Spleen (tissue), 11 donors: ENCODE measurements around the gene ERMP1. TPM values are rescaled to one million over a fixed set of nuclear protein-coding genes. Genes with fewer than 3 reads are reported as not detected.

Experiments used
- DNase-seq: peaks from one replicate; pipeline ENCODE4 v3.0.0-alpha.2; 2020
- H3K27ac ChIP-seq, 8 donors: fragments of 200-600 bp; sonication (generic) in 7 of 8; 1 replicate in 4 of 8; 2 replicates in 4 of 8; pipeline versions ENCODE4 v1.5.0 to v1.8.0; 2016 to 2021; ENCODE audit warnings: inconsistent platforms in 4 of 8, mild to moderate bottlenecking in 4 of 8, moderate library complexity in 1 of 8
- H3K27me3 ChIP-seq, 7 donors: fragments of 200-600 bp; sonication (generic) in 6 of 7; replicated peaks in 1 of 7; 1 replicate in 4 of 7; 2 replicates in 3 of 7; pipeline versions ENCODE4 v1.5.0 to v1.8.0; 2016 to 2021; ENCODE audit warnings: inconsistent platforms in 3 of 7, mild to moderate bottlenecking in 1 of 7
- H3K36me3 ChIP-seq, 6 donors: fragments of 200-600 bp; sonication (generic) in 5 of 6; 1 replicate in 4 of 6; 2 replicates in 2 of 6; pipeline versions ENCODE4 v1.5.0 to v1.8.0; 2016 to 2021; ENCODE audit warnings: inconsistent platforms in 2 of 6
- H3K4me1 ChIP-seq, 6 donors: fragments of 200-600 bp; sonication (generic) in 5 of 6; 1 replicate in 3 of 6; 2 replicates in 3 of 6; pipeline versions ENCODE4 v1.5.0 to v1.8.0; 2016 to 2021; ENCODE audit warnings: inconsistent platforms in 3 of 6
- H3K4me3 ChIP-seq, 8 donors: fragments of 200-600 bp; sonication (generic) in 7 of 8; 1 replicate in 4 of 8; 2 replicates in 4 of 8; pipeline versions ENCODE4 v1.5.0 to v1.8.0; 2016 to 2021; ENCODE audit warnings: inconsistent platforms in 4 of 8, mild to moderate bottlenecking in 4 of 8, moderate library complexity in 2 of 8
- H3K9me3 ChIP-seq, 8 donors: fragments of 200-600 bp; sonication (generic) in 7 of 8; 1 replicate in 4 of 8; 2 replicates in 4 of 8; pipeline versions ENCODE4 v1.5.0 to v1.8.0; 2016 to 2021; ENCODE audit warnings: inconsistent platforms in 4 of 8
- CTCF ChIP-seq, 11 experiments: fragments of 200-600 bp in 7 of 11; fragments of 450-650 bp in 4 of 11; sonication (generic) in 4 of 11; IDR thresholded peaks in 8 of 11; conservative IDR thresholded peaks in 3 of 11; 1 replicate in 7 of 11; 2 replicates in 4 of 11; pipeline versions ENCODE4 v1.4.0 to v1.8.0; 2016 to 2021; ENCODE audit warnings: antibody characterized with exemption in 11 of 11, inconsistent platforms in 4 of 11, mild to moderate bottlenecking in 1 of 11
- POLR2A ChIP-seq, 3 donors: fragments of 450-650 bp; IDR thresholded peaks; one replicate each; pipeline ENCODE4 v1.5.1; 2017; ENCODE audit warnings: antibody characterized with exemption in 3 of 3, mild to moderate bottlenecking in 1 of 3
- POLR2AphosphoS5 ChIP-seq, 3 donors: sonication (generic); formaldehyde crosslinking; IDR thresholded peaks; one replicate each; pipeline ENCODE4 v1.5.1; 2017; ENCODE audit warnings: antibody characterized with exemption in 3 of 3
- WGBS, 5 donors: extraction: QIAGEN DNeasy Blood & Tissue Kit in 3 of 5; methylation state at CpG; one replicate each; pipeline versions ENCODE4 v1.1.5 to v1.1.7; 2013 to 2018; 5-methylcytosine and 5-hydroxymethylcytosine counted together
- intact Hi-C: fragments of 100-400 bp; cut with DNase I; formaldehyde crosslinking; loops from one replicate; pipeline ENCODE4 v1.15.0; 2023; ENCODE audit warnings: low total_unique reads
- polyA plus RNA-seq, 3 donors: library from polyadenylated mRNA; stranded (reverse); fragments of 200-250 nt; gene quantifications; one replicate each; pipeline ENCODE4 v1.2.1, GENCODE V29; 2013
- total RNA-seq, 7 donors: library from RNA; depleted of rRNA in 3 of 7; stranded (reverse); fragments of >200 nt in 3 of 7; fragmentation: NEBNext Ultra II Directional in 4 of 7; extraction: Animal tissue kit (Norgen Biotek cat#: 25700) in 4 of 7; gene quantifications; one replicate each; pipeline versions ENCODE4 v1.1.0 to v1.2.1, GENCODE V29; 2016 to 2021
- donor health status: healthy with polysubstance abuse.
- donor health status: DM: no; HTN: no; CAD: no; lungs with moderate emphysema.
- donor health status: DM: no; HTN: no; CAD: no.
- donor health status: Bipolar disorder and iron deficiency.
- donor health status: healthy.
- donor health status: DM: no; HTN: no; CAD: no.
- donor health status: DM: yes; HTN: yes; CAD: no.

The ERMP1 gene
- total and polyA plus RNA-seq, 10 donors = 1.9 to 15.5 (median 12.8) TPM

GRCh38 chr9:5767968-5768932 lies 64.7 kb downstream of the ERMP1 start:
- H3K36me3 ChIP-seq = peaks cover 0 to 100% (median 81%) of the 10 kb centered on the region in 6 donors
- no peak for DNase-seq
- H3K4me1 ChIP-seq = no peaks in the 10 kb centered on the region
- no peak overlapping the region for H3K4me3 ChIP-seq
- H3K27ac ChIP-seq = no peak overlapping the region
- no peak for TF ChIP-seq CTCF (IDR thresholded peaks at IDR 0.05 in 8 of 11, conservative IDR thresholded peaks at IDR 0.05 in 3 of 11)
- TF ChIP-seq POLR2A (IDR thresholded peaks at IDR 0.05) = no peak
- no peak for TF ChIP-seq POLR2AphosphoS5 (IDR thresholded peaks at IDR 0.05)
- H3K9me3 ChIP-seq = no peaks in the 10 kb centered on the region
- no peaks in the 10 kb centered on the region for H3K27me3 ChIP-seq
- WGBS, 5 donors = 76 to 89% (median 85%) methylated on average over 5 of the region's 5 CpGs
- intact Hi-C loops = no loop called here

- Histone ChIP-seq H3K27ac (peak overlapping the region in 2 of 8 donors; percentile 17 to 41), H3K36me3 (peaks cover 0 to 100% (median 75%) of the 10 kb centered on the region in 6 donors), H3K4me1 (no peaks in the 10 kb centered on the region), H3K4me3 (no peak overlapping the region), H3K9me3 (no peaks in the 10 kb centered on the region), H3K27me3 (no peaks in the 10 kb centered on the region)
- intact Hi-C loops = no loop called here
- 60 to 76% (median 67%) methylated on average over 1 of the region's 1 CpG for WGBS, 5 donors
- no peak for TF ChIP-seq POLR2A (IDR thresholded peaks at IDR 0.05)
- TF ChIP-seq CTCF (IDR thresholded peaks at IDR 0.05 in 8 of 11, conservative IDR thresholded peaks at IDR 0.05 in 3 of 11) = no peak
- TF ChIP-seq POLR2AphosphoS5 (IDR thresholded peaks at IDR 0.05) = no peak
- no peak for DNase-seq
Measured at GRCh38 chr9:5764130-5764868, 68.6 kb downstream of the ERMP1 start.

- Histone ChIP-seq H3K36me3 (peaks cover 0 to 100% (median 68%) of the 10 kb centered on the region in 6 donors), H3K27me3 (no peaks in the 10 kb centered on the region), H3K4me1 (no peaks in the 10 kb centered on the region), H3K4me3 (no peak overlapping the region), H3K27ac (no peak overlapping the region), H3K9me3 (no peaks in the 10 kb centered on the region)
- TF ChIP-seq CTCF (IDR thresholded peaks at IDR 0.05 in 8 of 11, conservative IDR thresholded peaks at IDR 0.05 in 3 of 11) (no peak), POLR2A (IDR thresholded peaks at IDR 0.05) (no peak), POLR2AphosphoS5 (IDR thresholded peaks at IDR 0.05) (no peak)
- 93 to 99% (median 98%) methylated on average over 4 of the region's 4 CpGs for WGBS, 5 donors
- intact Hi-C loops = no loop called here
- no peak for DNase-seq
Measured at GRCh38 chr9:5762421-5762820, 70.5 kb downstream of the ERMP1 start.

GRCh38 chr9:5760338-5760737 lies 72.6 kb downstream of the ERMP1 start:
- Histone ChIP-seq H3K4me1 (no peaks in the 10 kb centered on the region), H3K9me3 (no peaks in the 10 kb centered on the region), H3K4me3 (no peak overlapping the region), H3K27me3 (no peaks in the 10 kb centered on the region), H3K36me3 (peaks cover 0 to 100% (median 53%) of the 10 kb centered on the region in 6 donors), H3K27ac (no peak overlapping the region)
- no peak for DNase-seq
- 82 to 90% (median 87%) methylated on average over 1 of the region's 1 CpG for WGBS, 5 donors
- no peak for TF ChIP-seq POLR2A (IDR thresholded peaks at IDR 0.05)
- no peak for TF ChIP-seq POLR2AphosphoS5 (IDR thresholded peaks at IDR 0.05)
- no peak for TF ChIP-seq CTCF (IDR thresholded peaks at IDR 0.05 in 8 of 11, conservative IDR thresholded peaks at IDR 0.05 in 3 of 11)
- intact Hi-C loops = no loop called here
